Stimulated activated CD4-positive, alpha-beta T cell treated with anti-CD3 and anti-CD28 coated beads, Interleukin-12 subunit alpha, Interleukin-12 subunit beta, amount 100 ng/mL, for 48 hours (primary cell): ENCODE data around the gene SLC26A2.
"Not testable (repeated sequence)": the region's sequence is repeated elsewhere in the genome, so short reads cannot be mapped to it uniquely, and the experiment has no call there.

Source experiments
- DNase-seq, 3 donors: peaks; one replicate each; pipeline ENCODE4 v3.0.0-alpha.2; 2020; ENCODE audit warnings: low read depth in 2 of 3, low spot score in 1 of 3

SLC26A2 gene

DNA sequence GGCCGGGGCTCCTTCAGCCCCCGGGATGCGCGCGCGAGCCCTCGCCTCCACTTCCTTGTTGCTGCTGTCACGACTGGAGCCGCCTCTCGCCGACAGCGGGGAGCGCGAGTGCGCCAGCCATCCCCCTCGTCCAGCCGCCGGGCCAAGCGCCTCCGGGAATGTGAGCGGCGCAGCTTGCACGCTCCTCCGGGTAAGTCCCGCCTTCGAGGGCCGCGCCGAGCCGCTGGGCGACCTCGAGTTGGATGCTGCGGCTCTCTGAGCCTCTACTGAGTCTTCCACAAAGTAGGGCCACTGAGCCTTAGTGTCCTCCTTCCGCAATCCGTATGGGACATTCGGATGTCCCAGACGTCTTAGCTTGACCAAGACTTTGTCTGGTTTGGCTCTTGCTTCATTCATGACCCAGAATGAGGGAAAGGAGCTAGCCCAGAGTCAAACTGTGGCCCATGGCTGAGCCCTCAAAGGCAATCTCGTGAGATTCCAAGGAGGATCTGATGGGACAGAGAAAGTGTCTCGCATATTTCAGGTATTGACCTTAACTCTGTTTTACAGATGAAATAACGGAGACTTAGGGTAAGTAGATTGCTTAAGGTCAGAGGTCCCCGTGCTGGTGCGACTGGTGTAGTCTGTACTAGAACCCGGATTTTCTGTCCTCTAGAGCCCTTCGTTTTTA is 40.6 kb downstream of the SLC26A2 start:
- DNase-seq, result peak; percentile 10 to 19 (median 12)

GRCh38 chr5:150001660-150002486 is 41.3 kb downstream of the SLC26A2 start:
- peak; percentile 29 to 50 (median 47) for DNase-seq

- DNase-seq, result no peak
Measured at GRCh38 chr5:150006318-150006717, 45.8 kb downstream of the SLC26A2 start.

- no peak for DNase-seq
Measured at GRCh38 chr5:150007050-150007449, 46.5 kb downstream of the SLC26A2 start.

GRCh38 chr5:150009671-150010387 is 49.3 kb downstream of the SLC26A2 start:
- DNase-seq, result no peak

DNA sequence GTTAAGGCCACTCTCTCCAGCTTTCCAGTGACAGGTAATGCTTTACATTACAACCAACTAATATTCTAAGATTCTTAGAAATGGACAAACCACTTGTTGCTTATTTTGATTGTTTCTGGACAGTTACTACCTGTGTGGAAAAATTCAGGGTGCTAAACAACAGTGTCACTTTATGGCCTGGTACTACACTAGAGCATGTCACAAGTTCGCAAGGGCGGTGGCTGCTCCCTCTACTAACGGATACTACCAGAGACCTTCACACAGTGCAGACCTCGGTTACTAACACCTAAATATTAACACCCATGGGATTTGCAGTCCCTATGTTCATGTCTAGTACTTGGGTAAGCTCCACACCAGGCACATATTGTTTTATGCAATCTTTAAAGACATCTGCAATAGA is 53.4 kb downstream of the SLC26A2 start:
- DNase-seq, result no peak

- no peak for DNase-seq
Measured at GRCh38 chr5:150014456-150014855, 53.9 kb downstream of the SLC26A2 start.

- DNase-seq, result no peak
Measured at GRCh38 chr5:150015415-150015814, 54.9 kb downstream of the SLC26A2 start.

DNA sequence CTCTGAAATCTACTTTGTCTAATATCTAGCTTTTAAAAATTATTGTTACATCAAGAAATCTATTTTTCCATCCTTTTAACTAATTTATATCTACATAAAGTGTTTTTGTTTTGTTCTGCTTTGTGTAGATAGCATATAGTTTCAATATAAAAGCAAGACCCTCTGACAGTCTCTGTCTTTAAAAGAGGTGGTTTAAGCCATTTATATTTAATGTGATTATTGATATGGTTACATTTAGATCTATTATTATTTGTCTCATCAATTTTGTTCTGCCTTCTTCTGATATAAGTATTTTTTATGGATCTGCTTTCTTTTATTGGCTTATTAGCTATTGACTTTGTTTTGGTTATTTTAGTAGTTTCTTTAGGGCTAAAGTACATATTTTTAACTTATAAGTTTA is 56.0 kb downstream of the SLC26A2 start:
- DNase-seq, result no peak

- no peak for DNase-seq
Measured at GRCh38 chr5:150017226-150018005, 56.9 kb downstream of the SLC26A2 start.

DNA sequence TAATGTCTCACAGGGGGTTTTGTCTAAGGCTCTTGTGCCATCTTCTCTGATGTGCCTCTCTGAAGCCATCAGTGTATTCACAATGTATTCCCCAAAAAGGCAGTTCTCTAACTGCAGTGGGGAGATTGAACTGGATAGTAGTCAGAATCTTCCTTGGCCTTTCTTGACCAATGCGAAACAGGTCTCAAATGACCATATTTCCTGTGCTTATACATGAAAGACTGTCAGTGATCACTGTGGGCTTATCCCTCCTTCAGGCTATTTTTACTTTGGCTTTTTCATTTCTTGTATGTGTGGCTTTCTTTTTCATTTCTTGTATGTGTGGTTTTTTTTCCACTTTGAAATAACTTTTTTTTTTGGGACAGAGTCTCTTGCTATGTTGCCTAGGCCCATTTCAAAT is 59.7 kb downstream of the SLC26A2 start:
- no peak for DNase-seq

- DNase-seq, result no peak
Measured at GRCh38 chr5:150021491-150022157, 61.1 kb downstream of the SLC26A2 start.

GRCh38 chr5:150022158-150022531 is 61.6 kb downstream of the SLC26A2 start:
- no peak for DNase-seq

GRCh38 chr5:150022681-150023080 is 62.1 kb downstream of the SLC26A2 start:
- no peak for DNase-seq

GRCh38 chr5:150023136-150023535 is 62.6 kb downstream of the SLC26A2 start:
- no peak for DNase-seq

DNA sequence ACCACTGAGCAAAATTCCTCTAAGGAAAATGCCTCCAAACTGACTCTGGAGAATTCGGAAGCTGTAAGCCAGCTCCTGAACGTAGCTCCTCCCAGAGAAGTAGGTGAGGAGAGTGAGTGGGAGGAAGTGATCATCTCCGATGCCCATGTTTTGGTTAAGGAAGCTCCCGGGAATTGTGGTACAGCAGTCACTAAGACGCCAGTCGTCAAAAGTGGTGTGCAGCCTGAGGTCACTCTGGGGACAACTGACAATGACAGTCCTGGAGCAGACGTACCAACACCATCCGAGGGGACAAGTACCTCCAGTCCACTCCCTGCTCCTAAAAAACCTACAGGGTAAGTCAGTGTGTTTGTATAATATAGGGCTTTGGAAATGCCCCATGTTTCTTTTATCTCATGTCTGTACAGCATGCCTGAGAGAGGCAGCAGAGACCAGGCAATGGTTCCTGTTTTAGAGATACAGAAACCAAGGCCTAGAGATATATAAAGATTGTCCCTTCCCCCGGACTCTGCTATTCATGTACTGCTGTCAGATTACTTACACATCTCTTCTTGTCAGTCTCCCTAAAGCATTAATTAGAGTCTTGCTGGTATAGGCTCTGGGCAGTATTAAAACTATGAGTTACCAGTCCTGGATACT is 63.9 kb downstream of the SLC26A2 start:
- DNase-seq, result no peak

DNA sequence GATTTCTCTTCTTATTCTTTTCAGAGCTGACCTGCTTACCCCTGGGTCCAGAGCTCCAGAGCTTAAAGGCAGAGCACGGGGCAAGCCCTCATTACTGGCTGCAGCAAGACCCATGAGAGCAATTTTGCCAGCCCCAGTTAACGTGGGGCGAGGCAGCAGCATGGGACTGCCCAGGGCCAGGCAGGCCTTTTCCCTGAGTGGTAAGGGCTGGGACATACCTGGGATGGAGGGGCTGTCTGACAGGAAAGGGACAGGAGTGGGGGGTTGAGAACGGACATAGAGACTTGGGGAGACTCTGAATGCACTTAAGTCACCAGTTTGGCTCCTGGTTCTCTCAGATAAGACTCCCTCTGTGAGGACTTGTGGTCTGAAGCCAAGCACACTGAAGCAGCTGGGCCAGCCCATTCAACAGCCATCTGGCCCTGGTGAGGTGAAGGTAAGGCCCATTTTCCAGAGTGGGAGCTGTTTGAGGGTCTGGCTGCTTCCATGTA is 66.2 kb downstream of the SLC26A2 start:
- DNase-seq, result no peak

GRCh38 chr5:150028047-150028446 is 67.5 kb downstream of the SLC26A2 start:
- DNase-seq, result not testable (repeated sequence)

DNA sequence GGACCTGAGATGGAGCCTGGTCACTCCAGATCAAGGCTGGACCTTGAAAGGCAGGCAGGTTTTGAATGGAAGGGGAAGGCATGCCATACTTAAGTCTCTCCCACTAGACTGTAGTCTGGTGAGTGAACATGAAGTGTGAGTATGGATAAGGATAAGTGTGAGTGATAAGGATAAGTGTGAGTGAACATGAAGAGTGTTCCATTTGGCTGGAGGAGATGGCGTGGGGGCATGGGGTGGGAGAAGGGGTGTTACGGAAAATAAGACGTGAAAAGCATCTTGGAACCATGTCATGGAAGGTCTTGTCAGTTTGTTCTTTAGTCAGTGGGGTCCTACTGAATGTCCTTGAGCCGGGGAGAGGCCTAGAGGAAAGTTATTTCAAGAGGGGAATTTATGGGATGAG is 72.8 kb downstream of the SLC26A2 start:
- no peak for DNase-seq

DNA sequence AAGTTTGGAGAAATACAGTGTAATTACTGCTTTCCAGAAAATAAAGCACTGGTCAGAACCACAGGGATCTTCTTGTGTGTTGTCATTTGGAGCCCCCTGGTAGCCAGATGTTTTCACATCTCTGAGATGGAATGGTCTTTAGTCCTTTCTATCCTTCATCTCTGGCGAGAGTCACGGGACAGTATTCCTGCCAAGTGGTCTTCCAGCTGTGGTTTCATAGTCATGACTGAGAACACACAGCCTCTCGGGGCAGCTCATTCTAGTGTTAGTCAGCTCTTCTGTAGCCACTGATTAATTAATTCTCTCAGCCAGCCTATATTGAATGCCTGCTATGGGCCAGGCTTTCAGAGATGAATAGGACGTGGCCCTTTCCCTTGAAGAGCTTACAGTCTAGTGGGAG is 74.1 kb downstream of the SLC26A2 start:
- no peak for DNase-seq
